OCI-LY3 (cell line): Measurements from ENCODE around the gene CFAP97D2.

ENCODE experiments used
- CTCF ChIP-seq: fragments of 200-600, 300-600 bp; sonication (generic); IDR thresholded peaks from 2 replicates; pipeline ENCODE4 v1.5.1; 2014; ENCODE audit warnings: antibody characterized with exemption, low read length, low read depth
- EZH2phosphoT487 ChIP-seq: fragments of 200-600 bp; shearing (Covaris generic); IDR thresholded peaks from 2 replicates; pipeline ENCODE4 v1.6.1; 2018; ENCODE audit warnings: antibody characterized with exemption, mixed run types, low read depth

- TF ChIP-seq CTCF (no peak), EZH2phosphoT487 (no peak)
These were observed 48.5 kb downstream of the CFAP97D2 start for GRCh38 chr13:114227528-114227927.
